Activated CD8-positive, alpha-beta T cell treated with anti-CD3 and anti-CD28 coated beads for 36 hours (primary cell): ENCODE measurements around the gene GSTM3. TPM values are rescaled to one million over a fixed set of nuclear protein-coding genes. Genes with fewer than 3 reads are reported as not detected.

Experiments
- ATAC-seq: fragments of 200-7000 bp; cut with Tn5 transposase; one replicate; pipeline ENCODE4 v1.10.0; 2021; ENCODE audit warnings: mild to moderate bottlenecking, moderate library complexity
- CTCF ChIA-PET: fragments of 350-600 bp; sonication (Branson Sonifier 250); formaldehyde crosslinking; loops from one replicate; lab custom pipeline; 2021; ENCODE audit warnings: antibody characterized with exemption; lab: Charles Lee
- POLR2A ChIA-PET: fragments of 350-600 bp; sonication (Branson Sonifier 250); formaldehyde crosslinking; loops from one replicate; lab custom pipeline; 2021; ENCODE audit warnings: antibody characterized with exemption; lab: Charles Lee
- DNase-seq: peaks from one replicate; pipeline ENCODE4 v3.0.0-alpha.2; 2020
- H3K27ac Mint-ChIP-seq: one replicate; pipeline ENCODE4 v1.8.0; 2021; ENCODE audit warnings: mild to moderate bottlenecking, mixed read lengths
- H3K27me3 Mint-ChIP-seq: one replicate; pipeline ENCODE4 v1.8.0; 2021; ENCODE audit warnings: mixed read lengths
- H3K36me3 Mint-ChIP-seq: one replicate; pipeline ENCODE4 v1.8.0; 2021; ENCODE audit warnings: low read depth, mixed read lengths
- H3K4me1 Mint-ChIP-seq: one replicate; pipeline ENCODE4 v1.8.0; 2021; ENCODE audit warnings: low read depth, mixed read lengths
- H3K4me3 Mint-ChIP-seq: one replicate; pipeline ENCODE4 v1.8.0; 2021; ENCODE audit warnings: mild to moderate bottlenecking, moderate library complexity, mixed read lengths
- H3K9me3 Mint-ChIP-seq: one replicate; pipeline ENCODE4 v1.8.0; 2021; ENCODE audit warnings: mixed read lengths
- CTCF ChIP-seq: fragments of 200-600 bp; IDR thresholded peaks from one replicate; pipeline ENCODE4 v1.8.0; 2022; ENCODE audit warnings: antibody characterized with exemption, mild to moderate bottlenecking
- intact Hi-C: fragments of 100-400 bp; cut with micrococcal nuclease; formaldehyde crosslinking; loops from one replicate; pipeline ENCODE4 v1.10.0; 2022
- total RNA-seq, 2 experiments: library from RNA; stranded (reverse); gene quantifications; one replicate each; pipeline ENCODE4 v1.2.3, GENCODE V29; 2021

The GSTM3 gene
- 10 to 100 TPM; 40.8 to 42.0 TPM for total RNA-seq

- no peak for TF ChIP-seq CTCF
- H3K9me3 Mint-ChIP-seq = no peaks in the 10 kb centered on the region
- DNase-seq = no peak
- H3K4me3 Mint-ChIP-seq = peak within 1 kb of the TSS; percentile 83
- H3K27me3 Mint-ChIP-seq = no peaks in the 10 kb centered on the region
- peak within 1 kb of the TSS; percentile 79 for H3K27ac Mint-ChIP-seq
- intact Hi-C loops = no loop called here
- H3K4me1 Mint-ChIP-seq = peaks cover 8% of the 10 kb centered on the region
- H3K36me3 Mint-ChIP-seq = peaks cover 11% of the 10 kb centered on the region
- ATAC-seq = no peak
- ChIA-PET POLR2A (no interaction called here), CTCF (interaction anchor here (1.2 to 2.5 kb wide), 3 partner anchors 36 to 103 kb away, joined by 3 to 15 read pairs (median 3); no protein-coding TSS in a partner anchor)
Measured at GRCh38 chr1:109740615-109741373, at the start of gene GSTM3. GSTM3 (minus strand) TSS chr1:109741038; CDS start chr1:109740287, 751 bp downstream.

GRCh38 chr1:109790329-109790728 lies 49.5 kb upstream of the GSTM3 start:
- no peak overlapping the region for H3K4me3 Mint-ChIP-seq
- H3K36me3 Mint-ChIP-seq = peaks cover 2% of the 10 kb centered on the region
- no peak for TF ChIP-seq CTCF
- H3K27ac Mint-ChIP-seq = peak overlapping the region; percentile 92
- POLR2A ChIA-PET = interaction anchor here (0.8 to 3.0 kb wide), 14 partner anchors 9 to 199 kb away, joined by 3 to 14 read pairs (median 4); partner anchors contain the start of genes AHCYL1, AMPD2 and CSF1
- H3K9me3 Mint-ChIP-seq = no peaks in the 10 kb centered on the region
- ATAC-seq = no peak
- CTCF ChIA-PET = interaction anchor here (0.8 to 24.0 kb wide), 19 partner anchors 11 to 239 kb away, joined by 3 to 745 read pairs (median 4); partner anchors contain the start of gene AHCYL1
- intact Hi-C loops = loop anchor here (5.0 kb wide), 1 partner anchor 117 kb away; no protein-coding TSS in a partner anchor
- peaks cover 63% of the 10 kb centered on the region for H3K4me1 Mint-ChIP-seq
- no peaks in the 10 kb centered on the region for H3K27me3 Mint-ChIP-seq
- DNase-seq = no peak

GRCh38 chr1:109789551-109790180 lies 48.8 kb upstream of the GSTM3 start:
- POLR2A ChIA-PET = interaction anchor here (1.2 to 3.0 kb wide), 8 partner anchors 12 to 199 kb away, joined by 3 to 14 read pairs (median 7); partner anchors contain the start of genes AHCYL1, AMPD2 and CSF1

GRCh38 chr1:109788695-109789521 lies 48.1 kb upstream of the GSTM3 start:
- ChIA-PET CTCF (interaction anchor here (0.6 to 24.0 kb wide), 7 partner anchors 11 to 219 kb away, joined by 3 to 745 read pairs (median 21); partner anchors contain the start of gene AHCYL1), POLR2A (interaction anchor here (1.3 to 3.0 kb wide), 4 partner anchors 13 to 134 kb away, joined by 3 to 11 read pairs (median 7); no protein-coding TSS in a partner anchor)
- Mint-ChIP-seq H3K4me1 (peaks cover 51% of the 10 kb centered on the region), H3K27ac (peak overlapping the region; percentile 92), H3K27me3 (no peaks in the 10 kb centered on the region), H3K9me3 (no peaks in the 10 kb centered on the region), H3K36me3 (peaks cover 2% of the 10 kb centered on the region), H3K4me3 (no peak overlapping the region)
- ATAC-seq (no peak), DNase-seq (peak; percentile 30)
- intact Hi-C loops = no loop called here
- TF ChIP-seq CTCF = no peak

More at GRCh38 chr1:109789551-109790180, 48.8 kb upstream of the GSTM3 start:
- CTCF ChIA-PET = interaction anchor here (0.6 to 24.0 kb wide), 8 partner anchors 11 to 191 kb away, joined by 3 to 745 read pairs (median 14); partner anchors contain the start of gene AHCYL1
- H3K27me3 Mint-ChIP-seq = no peaks in the 10 kb centered on the region
- peaks cover 2% of the 10 kb centered on the region for H3K36me3 Mint-ChIP-seq
- peak overlapping the region; percentile 92 for H3K27ac Mint-ChIP-seq
- no peak for TF ChIP-seq CTCF
- no peak for DNase-seq
- no peak for ATAC-seq
- no peak overlapping the region for H3K4me3 Mint-ChIP-seq
- H3K4me1 Mint-ChIP-seq = peaks cover 59% of the 10 kb centered on the region
- intact Hi-C loops = loop anchor here (5.0 kb wide), 1 partner anchor 118 kb away; no protein-coding TSS in a partner anchor
- H3K9me3 Mint-ChIP-seq = no peaks in the 10 kb centered on the region
